ENCODE data around the gene LCN6. TPM values are rescaled to one million over a fixed set of nuclear protein-coding genes. Genes with fewer than 3 reads are reported as not detected.

The LCN6 gene
- total and polyA plus RNA-seq, 2 of the 13 experiments (the other 11 are each of a cell fraction or from before 2014, with no cell fraction given) = not detected

- H3K4me2 ChIP-seq (ENCODE audit: low read depth, low read length) = no peak overlapping the region
Measured at GRCh38 chr9:136745389-136746154, 2.8 kb downstream of the LCN6 start.

GRCh38 chr9:136744773-136745172 is 3.6 kb downstream of the LCN6 start:
- no TSS peak for BruUV-seq (replicated peaks)
- CTCF ChIA-PET (ENCODE audit: low intra/inter-chr PET ratio, low total read pairs) = no interaction called here
- H3K4me3 ChIP-seq (replicated peaks in 1 of 3; ENCODE audit: insufficient read depth in 1 of 3, low read depth in 2 of 3, low read length in 3 of 3) = no peak overlapping the region
- H4K20me1 ChIP-seq (ENCODE audit: insufficient read depth, low read length) = no peaks in the 10 kb centered on the region
- intact Hi-C loops (cut with micrococcal nuclease; ENCODE audit: unreplicated experiment) (no loop called here), in situ Hi-C loops (cut with HindIII; ENCODE audit: extremely low pct_ligation_motif_present, low pct_unique_long_range_greater_than_20kb) (no loop called here)
- H3K9me3 ChIP-seq (ENCODE audit: low read length) = no peaks in the 10 kb centered on the region
- no peak overlapping the region for H3K9ac ChIP-seq (ENCODE audit: insufficient read depth, low read depth, low read length)
- H3K4me2 ChIP-seq (ENCODE audit: low read depth, low read length) = no peak overlapping the region
- FAIRE-seq (no peak), ATAC-seq (no peak), DNase-seq (ENCODE audit: low spot score) (no peak)
- H3K36me3 ChIP-seq (replicated peaks in 1 of 2; ENCODE audit: control insufficient read depth in 1 of 2, insufficient read depth in 2 of 2, low read length in 2 of 2) = no peaks in the 10 kb centered on the region
- WGBS (ENCODE audit: low lambda C conversion rate) = 43% methylated on average over 4 of the region's 18 CpGs
- H2AFZ ChIP-seq (ENCODE audit: low read length) = no peak overlapping the region
- H3K27me3 ChIP-seq (ENCODE audit: control insufficient read depth in 1 of 2, insufficient read depth in 2 of 2, low read length in 2 of 2) = peaks cover 29 to 89% of the 10 kb centered on the region in 2 experiments
- POLR2A ChIA-PET = interaction anchor here (5.2 kb wide), 1 partner anchor 16 kb away, joined by 27 read pairs; no protein-coding TSS in a partner anchor
- H3K79me2 ChIP-seq (ENCODE audit: insufficient read depth, low read length) = no peaks in the 10 kb centered on the region
- H3K4me1 ChIP-seq (ENCODE audit: insufficient read depth, low read length) = peaks cover 25% of the 10 kb centered on the region
- H3K27ac ChIP-seq (ENCODE audit: extremely low read length, insufficient read depth, low read length) = no peak overlapping the region
- TF ChIP-seq, protein P1, sequence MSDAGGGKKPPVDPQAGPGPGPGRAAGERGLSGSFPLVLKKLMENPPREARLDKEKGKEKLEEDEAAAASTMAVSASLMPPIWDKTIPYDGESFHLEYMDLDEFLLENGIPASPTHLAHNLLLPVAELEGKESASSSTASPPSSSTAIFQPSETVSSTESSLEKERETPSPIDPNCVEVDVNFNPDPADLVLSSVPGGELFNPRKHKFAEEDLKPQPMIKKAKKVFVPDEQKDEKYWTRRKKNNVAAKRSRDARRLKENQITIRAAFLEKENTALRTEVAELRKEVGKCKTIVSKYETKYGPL (CRISPR knock-in tag; IDR thresholded peaks at IDR 0.05) = no peak
- TF ChIP-seq PRDM10 (CRISPR knock-in tag; IDR thresholded peaks at IDR 0.05; ENCODE audit: low read depth) = no peak
- no peak for TF ChIP-seq GATA4 (IDR thresholded peaks at IDR 0.05; ENCODE audit: borderline replicate concordance, low read depth)
- TF ChIP-seq RFXAP (CRISPR knock-in tag; IDR thresholded peaks at IDR 0.05; ENCODE audit: borderline replicate concordance) = no peak
- no peak for TF ChIP-seq MEIS1 (CRISPR knock-in tag; IDR thresholded peaks at IDR 0.05; ENCODE audit: borderline replicate concordance)
- no peak for TF ChIP-seq NFKBIZ (CRISPR knock-in tag; IDR thresholded peaks at IDR 0.05)
- TF ChIP-seq HOXD1 (CRISPR knock-in tag; IDR thresholded peaks at IDR 0.05) = no peak

More at GRCh38 chr9:136745389-136746154, 2.8 kb downstream of the LCN6 start:
- FAIRE-seq (no peak), DNase-seq (ENCODE audit: low spot score) (no peak), ATAC-seq (no peak)
- H3K4me3 ChIP-seq (replicated peaks in 1 of 3; ENCODE audit: insufficient read depth in 1 of 3, low read depth in 2 of 3, low read length in 3 of 3) = no peak overlapping the region
- no peak overlapping the region for H2AFZ ChIP-seq (ENCODE audit: low read length)
- no peaks in the 10 kb centered on the region for H3K79me2 ChIP-seq (ENCODE audit: insufficient read depth, low read length)
- no peaks in the 10 kb centered on the region for H3K9me3 ChIP-seq (ENCODE audit: low read length)
- no peak overlapping the region for H3K9ac ChIP-seq (ENCODE audit: insufficient read depth, low read depth, low read length)
- no peak overlapping the region for H3K27ac ChIP-seq (ENCODE audit: extremely low read length, insufficient read depth, low read length)
- 28% methylated on average over 13 of the region's 23 CpGs for WGBS (ENCODE audit: low lambda C conversion rate)
- POLR2A ChIA-PET = interaction anchor here (5.2 kb wide), 1 partner anchor 17 kb away, joined by 27 read pairs; no protein-coding TSS in a partner anchor
- H4K20me1 ChIP-seq (ENCODE audit: insufficient read depth, low read length) = no peaks in the 10 kb centered on the region
- CTCF ChIA-PET (ENCODE audit: low intra/inter-chr PET ratio, low total read pairs) = no interaction called here
- no TSS peak for BruUV-seq (replicated peaks)
- TF ChIP-seq, protein P2, sequence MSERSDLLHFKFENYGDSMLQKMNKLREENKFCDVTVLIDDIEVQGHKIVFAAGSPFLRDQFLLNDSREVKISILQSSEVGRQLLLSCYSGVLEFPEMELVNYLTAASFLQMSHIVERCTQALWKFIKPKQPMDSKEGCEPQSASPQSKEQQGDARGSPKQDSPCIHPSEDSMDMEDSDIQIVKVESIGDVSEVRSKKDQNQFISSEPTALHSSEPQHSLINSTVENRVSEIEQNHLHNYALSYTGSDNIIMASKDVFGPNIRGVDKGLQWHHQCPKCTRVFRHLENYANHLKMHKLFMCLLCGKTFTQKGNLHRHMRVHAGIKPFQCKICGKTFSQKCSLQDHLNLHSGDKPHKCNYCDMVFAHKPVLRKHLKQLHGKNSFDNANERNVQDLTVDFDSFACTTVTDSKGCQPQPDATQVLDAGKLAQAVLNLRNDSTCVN (CRISPR knock-in tag; IDR thresholded peaks at IDR 0.05; ENCODE audit: borderline replicate concordance) = no peak
- 0 out of 2 replicates have a peak, but pooled peaks have one; percentile 49 for TF ChIP-seq EZH2 (conservative IDR thresholded peaks at IDR 0.05; ENCODE audit: low read depth, low read length)
- in situ Hi-C loops (cut with HindIII; ENCODE audit: extremely low pct_ligation_motif_present, low pct_unique_long_range_greater_than_20kb) = no loop called here
- intact Hi-C loops (cut with micrococcal nuclease; ENCODE audit: unreplicated experiment) = no loop called here
- peaks cover 27 to 81% of the 10 kb centered on the region in 2 experiments for H3K27me3 ChIP-seq (ENCODE audit: control insufficient read depth in 1 of 2, insufficient read depth in 2 of 2, low read length in 2 of 2)
- H3K4me1 ChIP-seq (ENCODE audit: insufficient read depth, low read length) = peaks cover 23% of the 10 kb centered on the region
- H3K36me3 ChIP-seq (replicated peaks in 1 of 2; ENCODE audit: control insufficient read depth in 1 of 2, insufficient read depth in 2 of 2, low read length in 2 of 2) = no peaks in the 10 kb centered on the region
